H1 (cell line): ENCODE data around the gene BICRAL.

Source experiments
- CTCF ChIP-seq, 3 experiments: IDR thresholded peaks; 1 replicate in 2 of 3; 2 replicates in 1 of 3; pipeline versions ENCODE4 v1.5.1 to v1.6.1; 2011; ENCODE audit warnings: low read length in 3 of 3, mild to moderate bottlenecking in 3 of 3, inconsistent platforms in 2 of 3, low read depth in 1 of 3, moderate library complexity in 1 of 3; ENCODE audit not compliant: insufficient read depth in 1 of 3; ENCODE audit errors: control extremely low read depth in 1 of 3
- JUND ChIP-seq: IDR thresholded peaks from 2 replicates; pipeline ENCODE4 v1.6.1; 2011; ENCODE audit warnings: mild to moderate bottlenecking, improper control_type of control experiment, low read length
- NRF1 ChIP-seq: IDR thresholded peaks from 2 replicates; pipeline ENCODE4 v1.6.1; 2011; ENCODE audit warnings: mild to moderate bottlenecking, low read depth, low read length, improper control_type of control experiment
- POLR2A ChIP-seq, 2 experiments: IDR thresholded peaks; 1 replicate in 1 of 2; 2 replicates in 1 of 2; pipeline ENCODE4 v1.6.1; 2011; ENCODE audit warnings: low read depth in 2 of 2, low read length in 2 of 2, mild to moderate bottlenecking in 2 of 2; ENCODE audit errors: control extremely low read depth in 1 of 2
- RAD21 ChIP-seq, 2 experiments: IDR thresholded peaks in 1 of 2; conservative IDR thresholded peaks in 1 of 2; 2 replicates each; pipeline ENCODE4 v1.6.1; 2011; ENCODE audit warnings: low read depth in 2 of 2, low read length in 2 of 2, improper control_type of control experiment in 1 of 2, inconsistent platforms in 1 of 2, mild to moderate bottlenecking in 1 of 2, moderate library complexity in 1 of 2
- RNF2 ChIP-seq: fragments of 200-900, 300-1000 bp; sonication (generic); IDR thresholded peaks from 2 replicates; pipeline ENCODE4 v1.7.1; 2016; ENCODE audit warnings: borderline replicate concordance, low read depth, mild to moderate bottlenecking, antibody characterized with exemption, low read length; ENCODE audit not compliant: poor library complexity, severe bottlenecking; ENCODE audit errors: missing control alignments
- SAP30 ChIP-seq: fragments of 300-600 bp; sonication (generic); IDR thresholded peaks from 2 replicates; pipeline ENCODE4 v1.7.1; 2012; ENCODE audit warnings: low read length, moderate library complexity, mild to moderate bottlenecking, inconsistent platforms; ENCODE audit not compliant: insufficient read depth, insufficient replicate concordance
- YY1 ChIP-seq: IDR thresholded peaks from 2 replicates; pipeline ENCODE4 v1.6.1; 2011; ENCODE audit warnings: low read depth, mild to moderate bottlenecking, low read length

DNA sequence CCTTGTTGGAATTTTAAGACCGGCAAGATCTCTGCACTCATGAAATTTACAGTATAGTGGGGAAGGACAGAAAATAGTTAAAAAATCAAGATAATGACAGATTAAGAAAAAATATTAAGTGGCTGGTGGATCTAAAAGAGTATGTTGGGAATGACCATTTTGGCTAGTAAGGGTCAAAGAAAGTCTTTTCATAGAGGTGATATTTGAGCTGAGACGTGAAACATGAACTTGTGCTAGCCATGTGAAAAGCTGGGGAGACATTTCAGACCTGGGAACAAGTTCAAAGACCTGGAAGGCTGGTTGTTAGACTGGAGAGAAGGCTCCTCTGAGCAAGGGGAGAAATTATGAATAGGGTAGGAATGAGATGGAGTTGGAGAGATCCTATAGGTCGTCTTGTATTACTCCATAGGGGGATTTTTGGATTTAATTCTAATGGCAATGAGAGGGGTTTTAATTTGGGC, 4.7 kb downstream of the BICRAL start:
- no peak for TF ChIP-seq RAD21 (IDR thresholded peaks at IDR 0.05 in 1 of 2, conservative IDR thresholded peaks at IDR 0.05 in 1 of 2; ENCODE audit: low read depth in 2 of 2, low read length in 2 of 2)
- TF ChIP-seq RNF2: no peak
- no peak for TF ChIP-seq POLR2A (IDR thresholded peaks at IDR 0.05; ENCODE audit: control extremely low read depth in 1 of 2, low read depth in 2 of 2, low read length in 2 of 2)
- TF ChIP-seq NRF1: no peak
- TF ChIP-seq JUND: no peak
- TF ChIP-seq SAP30: no peak
- TF ChIP-seq YY1: no peak
- no peak for TF ChIP-seq CTCF (IDR thresholded peaks at IDR 0.05; ENCODE audit: control extremely low read depth in 1 of 3, insufficient read depth in 1 of 3, low read depth in 1 of 3, low read length in 3 of 3)
